CD1c-positive myeloid dendritic cell (primary cell): ENCODE data around the gene IPPK.
"Not testable (repeated sequence)": the region's sequence is repeated elsewhere in the genome, so short reads cannot be mapped to it uniquely, and the experiment has no call there.

ENCODE experiments used
- DNase-seq: peaks from one replicate; pipeline ENCODE4 v3.0.0-alpha.2; 2016; ENCODE audit errors: extremely low spot score

The IPPK gene

GRCh38 chr9:92595930-92596329, 74.0 kb downstream of the IPPK start:
- no peak for DNase-seq

DNA sequence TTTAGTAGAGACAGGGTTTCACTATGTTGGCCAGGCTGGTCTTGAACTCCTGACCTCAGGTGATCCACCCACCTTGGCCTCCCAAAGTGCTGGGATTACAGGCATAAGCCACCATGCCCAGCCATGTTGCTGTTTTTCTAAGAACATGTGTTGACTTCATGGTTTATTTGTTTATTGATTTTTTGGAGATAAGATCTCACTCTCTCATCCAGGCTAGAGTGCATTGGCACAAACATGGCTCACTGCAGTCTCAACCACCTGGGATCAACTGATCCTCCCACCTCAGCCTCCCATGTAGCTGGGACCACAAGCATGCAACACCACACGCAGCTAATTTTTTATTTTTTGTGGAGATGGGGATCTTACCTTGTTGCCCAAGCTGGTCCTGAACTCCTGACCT, 74.9 kb downstream of the IPPK start:
- not testable (repeated sequence) for DNase-seq

GRCh38 chr9:92592946-92593861, 76.7 kb downstream of the IPPK start:
- no peak for DNase-seq

DNA sequence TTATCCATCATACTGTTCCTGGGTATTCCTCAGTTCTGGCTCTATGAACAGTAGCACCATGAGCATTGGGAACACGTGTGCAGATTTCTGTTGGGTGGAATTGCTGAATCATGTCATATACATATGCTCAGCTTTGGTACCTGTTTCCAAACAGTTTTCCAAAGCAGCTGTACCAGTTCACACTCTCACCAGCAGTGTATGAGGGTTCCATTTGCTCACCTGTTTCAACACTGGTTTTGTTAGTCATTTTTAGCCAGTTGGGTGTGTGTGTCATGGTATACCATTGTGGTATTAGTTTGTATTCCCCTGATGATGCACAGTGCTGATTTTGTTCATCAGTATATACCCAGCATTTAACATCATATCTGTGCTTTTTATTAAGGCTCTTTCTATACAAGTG, 77.4 kb downstream of the IPPK start:
- no peak for DNase-seq

DNA sequence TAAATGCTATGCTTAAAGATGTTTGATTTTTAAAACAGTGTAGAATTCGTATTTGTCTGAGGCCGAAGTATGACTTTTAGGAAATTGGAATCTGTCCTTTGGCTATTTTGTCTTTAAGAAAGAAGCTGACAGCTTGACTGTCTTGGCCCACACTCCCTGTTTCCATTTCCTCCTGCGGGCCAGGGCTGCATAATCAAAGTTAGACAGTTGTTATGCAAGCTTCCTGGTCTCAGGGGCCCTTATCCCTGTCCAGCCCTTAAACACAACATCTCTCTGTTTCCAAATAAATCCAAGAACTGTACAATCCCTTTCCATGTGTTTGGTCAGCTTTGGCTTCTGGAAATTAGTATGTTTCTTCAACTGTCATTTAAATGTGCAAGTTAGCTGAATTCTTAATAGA, 79.6 kb downstream of the IPPK start:
- DNase-seq: peak; percentile 3

- DNase-seq: no peak
Observed at GRCh38 chr9:92589923-92590322, 80.0 kb downstream of the IPPK start.

DNA sequence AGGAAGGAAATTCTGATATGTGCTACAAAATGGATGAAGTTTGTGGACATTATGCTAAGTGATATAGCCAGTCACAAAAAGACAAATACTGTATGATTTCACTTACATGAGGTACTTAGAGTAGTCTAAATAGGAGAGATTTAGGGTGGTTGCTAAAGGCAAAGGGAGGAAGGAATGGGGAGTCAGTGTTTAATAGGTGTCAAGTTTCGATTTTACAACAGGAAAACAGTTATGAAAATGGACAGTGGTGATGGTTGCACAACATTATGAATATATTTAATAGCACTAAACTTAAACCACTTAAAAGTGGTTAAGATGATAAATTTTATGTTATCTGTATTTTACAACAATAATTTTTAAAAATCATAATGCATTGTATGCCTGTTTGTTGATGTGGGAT, 93.8 kb downstream of the IPPK start:
- DNase-seq: no peak

DNA sequence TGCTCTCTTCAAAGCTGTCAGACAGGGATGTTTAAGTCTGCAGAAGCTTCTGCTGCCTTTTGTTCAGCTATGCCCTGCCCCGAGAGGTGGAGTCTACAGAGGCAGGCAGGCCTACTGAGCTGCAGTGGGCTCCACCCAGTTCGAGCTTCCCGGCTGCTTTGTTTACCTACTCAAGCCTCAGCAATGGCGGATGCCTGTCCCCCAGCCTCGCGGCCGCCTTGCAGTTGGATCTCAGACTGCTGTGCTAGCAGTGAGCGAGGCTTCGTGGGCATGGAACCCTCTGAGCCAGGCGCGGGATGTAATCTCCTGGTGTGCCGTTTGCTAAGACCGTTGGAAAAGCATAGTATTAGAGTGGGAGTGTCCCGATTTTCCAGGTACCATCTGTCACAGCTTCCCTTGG, 96.3 kb downstream of the IPPK start:
- not testable (repeated sequence) for DNase-seq

DNA sequence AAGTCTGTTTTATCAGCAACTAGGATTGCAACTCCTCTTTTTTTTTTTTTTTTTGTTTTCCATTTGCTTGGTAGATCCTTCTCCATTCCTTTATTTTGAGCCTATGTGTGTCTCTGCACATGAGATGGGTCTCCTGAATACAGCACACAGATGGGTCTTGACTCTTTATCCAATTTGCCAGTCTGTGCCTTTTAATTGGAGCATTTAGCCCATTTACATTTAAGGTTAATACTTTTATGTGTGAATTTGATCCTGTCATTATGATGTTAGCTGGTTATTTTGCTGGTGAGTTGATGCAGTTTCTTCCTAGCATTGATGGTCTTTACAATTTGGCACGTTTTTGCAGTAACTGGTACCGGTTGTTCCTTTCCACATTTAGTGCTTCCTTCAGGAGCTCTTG, 98.1 kb downstream of the IPPK start:
- DNase-seq: not testable (repeated sequence)

DNA sequence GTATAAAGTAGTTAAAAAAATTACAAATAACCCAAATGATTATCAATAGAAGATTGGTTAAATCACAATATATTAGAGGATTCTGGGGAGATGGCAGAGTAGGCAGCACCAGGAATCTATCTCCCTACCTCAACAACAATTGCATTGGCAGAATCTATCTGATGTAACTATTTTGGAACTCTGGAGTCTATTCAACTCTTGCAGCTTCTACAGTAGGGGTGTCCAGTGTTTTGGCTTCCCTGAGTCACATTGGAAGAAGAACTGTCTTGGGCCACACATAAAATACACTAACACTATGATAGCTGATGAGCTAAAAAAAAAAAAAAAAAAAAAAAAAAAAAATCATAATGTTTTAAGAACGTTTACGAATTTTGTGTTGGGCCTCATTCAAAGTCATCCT, 104.9 kb downstream of the IPPK start:
- DNase-seq: no peak

DNA sequence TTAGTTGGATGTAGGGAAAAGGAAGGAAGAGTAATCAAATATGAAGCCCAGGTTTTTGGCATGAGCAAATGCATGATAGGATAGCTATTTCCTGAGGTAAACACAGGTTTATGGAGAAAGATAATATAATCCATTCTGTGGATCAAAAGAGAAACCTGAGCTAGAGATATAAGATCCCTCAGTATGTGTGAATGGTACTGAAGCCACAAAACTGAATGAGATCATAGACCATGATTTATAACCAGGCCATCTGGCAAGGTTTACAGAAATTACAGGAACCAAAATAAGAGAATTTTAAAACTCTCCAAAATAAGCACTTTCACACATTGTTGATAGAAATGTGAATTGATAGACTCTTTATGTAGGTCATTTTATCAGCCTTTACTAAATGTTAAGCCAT, 105.4 kb downstream of the IPPK start:
- DNase-seq: no peak
